Measurements from ENCODE around the gene VOPP1. TPM values are rescaled to one million over a fixed set of nuclear protein-coding genes. Genes with fewer than 3 reads are reported as not detected.

VOPP1 gene
- total and polyA plus RNA-seq, 12 donors: 10.2 to 60.7 (median 35.5) TPM

DNA sequence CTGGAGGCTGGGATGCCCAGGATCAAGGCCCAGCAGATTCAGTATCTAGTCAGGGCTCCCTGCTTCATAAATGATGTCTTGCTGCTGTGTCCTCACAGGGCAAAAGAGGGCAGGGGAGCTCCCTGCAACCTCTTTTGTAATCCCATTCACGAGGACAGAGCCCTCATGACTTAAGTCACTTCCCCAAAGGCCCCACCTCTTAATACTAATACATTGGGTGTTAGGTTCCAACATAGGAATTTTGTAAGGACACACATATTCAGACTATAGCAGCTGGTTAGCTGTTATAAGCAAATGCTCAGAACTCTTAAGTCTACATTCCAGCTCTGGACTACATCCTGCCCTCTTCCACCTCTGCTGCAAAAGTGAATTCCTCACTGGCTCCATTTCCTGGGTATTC lies 63.0 kb downstream of the VOPP1 start:
- H3K36me3 ChIP-seq (replicated peaks in 1 of 2): no peaks in the 10 kb centered on the region
- H3K4me1 ChIP-seq (replicated peaks in 1 of 2): peaks cover 0 to 7% of the 10 kb centered on the region in 2 donors
- peak overlapping the region in 2 of 5 donors; percentile 32 to 42 for H3K27ac ChIP-seq
- 44 to 73% (median 53%) methylated on average over 1 of the region's 1 CpG for WGBS, 4 donors
- H3K27me3 ChIP-seq: no peaks in the 10 kb centered on the region
- no peaks in the 10 kb centered on the region for H3K9me3 ChIP-seq (replicated peaks in 1 of 3)
- DNase-seq: peak in 2 of 7 donors; percentile 29 to 36
- intact Hi-C loops (cut with DNase I): no loop called here
- TF ChIP-seq POLR2A (IDR thresholded peaks at IDR 0.05): no peak
- TF ChIP-seq, protein P1, sequence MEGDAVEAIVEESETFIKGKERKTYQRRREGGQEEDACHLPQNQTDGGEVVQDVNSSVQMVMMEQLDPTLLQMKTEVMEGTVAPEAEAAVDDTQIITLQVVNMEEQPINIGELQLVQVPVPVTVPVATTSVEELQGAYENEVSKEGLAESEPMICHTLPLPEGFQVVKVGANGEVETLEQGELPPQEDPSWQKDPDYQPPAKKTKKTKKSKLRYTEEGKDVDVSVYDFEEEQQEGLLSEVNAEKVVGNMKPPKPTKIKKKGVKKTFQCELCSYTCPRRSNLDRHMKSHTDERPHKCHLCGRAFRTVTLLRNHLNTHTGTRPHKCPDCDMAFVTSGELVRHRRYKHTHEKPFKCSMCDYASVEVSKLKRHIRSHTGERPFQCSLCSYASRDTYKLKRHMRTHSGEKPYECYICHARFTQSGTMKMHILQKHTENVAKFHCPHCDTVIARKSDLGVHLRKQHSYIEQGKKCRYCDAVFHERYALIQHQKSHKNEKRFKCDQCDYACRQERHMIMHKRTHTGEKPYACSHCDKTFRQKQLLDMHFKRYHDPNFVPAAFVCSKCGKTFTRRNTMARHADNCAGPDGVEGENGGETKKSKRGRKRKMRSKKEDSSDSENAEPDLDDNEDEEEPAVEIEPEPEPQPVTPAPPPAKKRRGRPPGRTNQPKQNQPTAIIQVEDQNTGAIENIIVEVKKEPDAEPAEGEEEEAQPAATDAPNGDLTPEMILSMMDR (IDR thresholded peaks at IDR 0.05): no peak
- H3K4me3 ChIP-seq: no peak overlapping the region

DNA sequence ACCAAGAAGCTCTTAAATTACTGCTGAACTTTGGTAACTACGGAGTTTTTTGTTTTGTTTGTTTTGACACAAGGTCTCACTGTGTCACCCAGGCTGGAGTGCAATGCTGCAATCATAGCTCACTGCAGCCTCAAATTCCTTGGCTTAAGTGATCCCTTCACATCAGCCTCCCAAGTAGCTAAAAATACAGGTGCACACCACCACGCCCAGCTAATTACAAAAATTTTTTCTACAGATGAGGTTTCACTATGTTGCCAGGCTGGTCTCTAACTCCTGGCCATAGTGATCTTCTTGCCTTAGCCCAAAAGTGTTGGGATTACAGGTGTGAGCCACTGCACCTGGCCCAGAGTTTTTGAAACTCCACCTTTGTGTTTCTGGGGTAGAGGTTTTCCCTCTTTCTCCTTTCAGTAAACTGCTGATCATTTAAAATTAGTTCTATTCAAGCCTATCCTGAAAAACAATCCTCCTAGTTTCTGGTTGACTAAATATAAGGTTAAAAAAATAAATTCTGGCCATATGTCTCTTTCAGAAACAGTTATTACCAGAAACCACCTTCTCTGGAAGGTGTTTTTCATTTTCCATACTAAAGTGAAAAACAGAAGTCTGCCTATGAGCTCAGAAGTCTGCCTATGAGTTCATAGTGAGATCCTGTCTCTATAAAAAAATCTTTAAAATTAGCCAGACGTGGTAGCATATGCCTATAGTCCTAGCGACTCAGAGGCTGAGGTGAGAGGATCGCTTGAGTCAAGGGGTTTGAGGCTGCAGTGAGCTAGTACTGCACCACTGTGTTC lies 63.9 kb downstream of the VOPP1 start:
- H3K4me3 ChIP-seq: no peak overlapping the region
- no peaks in the 10 kb centered on the region for H3K9me3 ChIP-seq (replicated peaks in 1 of 3)
- no peak for DNase-seq
- no peak overlapping the region for H3K27ac ChIP-seq
- no peaks in the 10 kb centered on the region for H3K27me3 ChIP-seq
- intact Hi-C loops (cut with DNase I): no loop called here
- WGBS, 4 donors: 90 to 95% (median 93%) methylated on average over 5 of the region's 5 CpGs
- H3K4me1 ChIP-seq (replicated peaks in 1 of 2): peaks cover 0 to 7% of the 10 kb centered on the region in 2 donors
- no peaks in the 10 kb centered on the region for H3K36me3 ChIP-seq (replicated peaks in 1 of 2)
- no peak for TF ChIP-seq POLR2A (IDR thresholded peaks at IDR 0.05)

DNA sequence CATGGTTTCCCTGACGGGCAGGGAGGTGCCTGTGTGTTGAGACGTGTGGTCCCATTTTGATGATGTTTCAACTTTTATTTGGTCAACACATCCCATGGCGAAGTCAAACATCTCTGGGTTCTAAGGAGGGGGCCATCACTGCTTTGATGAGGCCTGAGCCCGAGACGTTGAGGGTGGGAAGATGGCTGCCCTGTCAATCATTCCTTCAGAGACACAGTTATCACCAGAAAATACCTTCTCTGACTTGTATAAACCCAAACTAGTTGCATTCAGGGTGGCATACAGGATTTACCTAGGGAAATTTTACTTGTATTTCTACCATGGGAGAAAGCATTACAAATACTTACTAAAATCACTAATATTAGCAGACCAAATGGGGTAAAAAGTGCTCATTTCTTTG lies 64.6 kb downstream of the VOPP1 start:
- intact Hi-C loops (cut with DNase I): no loop called here
- no peak for DNase-seq
- H3K27me3 ChIP-seq: no peaks in the 10 kb centered on the region
- TF ChIP-seq, protein P1 (IDR thresholded peaks at IDR 0.05): no peak
- no peak for TF ChIP-seq POLR2A (IDR thresholded peaks at IDR 0.05)
- 95 to 97% (median 95%) methylated on average over 5 of the region's 5 CpGs for WGBS, 4 donors
- no peaks in the 10 kb centered on the region for H3K9me3 ChIP-seq (replicated peaks in 1 of 3)
- no peak overlapping the region for H3K4me3 ChIP-seq
- no peaks in the 10 kb centered on the region for H3K36me3 ChIP-seq (replicated peaks in 1 of 2)
- no peak overlapping the region for H3K27ac ChIP-seq
- H3K4me1 ChIP-seq (replicated peaks in 1 of 2): peaks cover 0 to 7% of the 10 kb centered on the region in 2 donors

DNA sequence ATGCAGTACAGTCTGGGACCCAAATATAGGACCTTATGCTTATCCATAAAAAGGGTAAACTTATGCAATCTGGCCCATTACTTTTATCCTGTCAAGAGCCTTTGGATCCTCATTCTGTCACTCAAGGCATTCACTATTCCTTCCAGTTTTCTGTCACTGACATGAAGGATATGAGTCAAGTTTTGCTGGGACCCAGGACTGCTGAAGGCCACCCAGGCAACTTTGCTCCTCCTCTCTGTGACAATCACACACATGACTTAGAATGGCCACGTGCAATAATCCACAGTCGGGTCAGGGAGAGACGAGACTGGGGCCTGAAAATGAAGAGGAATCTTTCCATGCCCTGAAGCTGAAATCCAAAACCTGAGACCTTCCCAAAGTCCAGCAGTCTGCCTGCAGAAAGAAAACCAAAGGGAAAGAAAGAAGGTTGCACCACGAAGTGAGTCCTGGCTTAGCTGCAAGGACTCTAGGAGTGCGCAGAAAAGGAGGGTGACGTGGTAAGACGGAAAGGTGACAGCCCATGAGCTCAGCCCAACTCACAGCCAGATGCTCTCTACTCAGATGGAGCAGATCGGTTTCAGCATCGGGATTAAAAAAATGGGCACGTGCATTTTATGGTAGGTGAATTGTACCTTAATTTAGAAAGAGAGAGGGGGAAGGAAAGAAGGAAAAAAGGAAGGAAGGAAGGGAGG lies 67.2 kb downstream of the VOPP1 start:
- H3K4me1 ChIP-seq (replicated peaks in 1 of 2): peaks cover 0 to 7% of the 10 kb centered on the region in 2 donors
- TF ChIP-seq POLR2A (IDR thresholded peaks at IDR 0.05): no peak
- TF ChIP-seq, protein P1 (IDR thresholded peaks at IDR 0.05): no peak
- intact Hi-C loops (cut with DNase I): no loop called here
- no peaks in the 10 kb centered on the region for H3K9me3 ChIP-seq (replicated peaks in 1 of 3)
- H3K4me3 ChIP-seq: no peak overlapping the region
- no peak overlapping the region for H3K27ac ChIP-seq
- DNase-seq: no peak
- no peaks in the 10 kb centered on the region for H3K27me3 ChIP-seq
- H3K36me3 ChIP-seq (replicated peaks in 1 of 2): no peaks in the 10 kb centered on the region
- WGBS, 4 donors: 85 to 91% (median 90%) methylated on average over 10 of the region's 10 CpGs
